Retina (tissue), 1 donor: Measurements from ENCODE around the gene SMAD1.

Source experiments
- DNase-seq: peaks from one replicate; pipeline ENCODE4 v3.0.0-alpha.2; 2016

SMAD1 gene

GRCh38 chr4:145490361-145490760, 8.7 kb downstream of the SMAD1 start:
- DNase-seq, result no peak

GRCh38 chr4:145490796-145491195, 9.1 kb downstream of the SMAD1 start:
- no peak for DNase-seq

DNA sequence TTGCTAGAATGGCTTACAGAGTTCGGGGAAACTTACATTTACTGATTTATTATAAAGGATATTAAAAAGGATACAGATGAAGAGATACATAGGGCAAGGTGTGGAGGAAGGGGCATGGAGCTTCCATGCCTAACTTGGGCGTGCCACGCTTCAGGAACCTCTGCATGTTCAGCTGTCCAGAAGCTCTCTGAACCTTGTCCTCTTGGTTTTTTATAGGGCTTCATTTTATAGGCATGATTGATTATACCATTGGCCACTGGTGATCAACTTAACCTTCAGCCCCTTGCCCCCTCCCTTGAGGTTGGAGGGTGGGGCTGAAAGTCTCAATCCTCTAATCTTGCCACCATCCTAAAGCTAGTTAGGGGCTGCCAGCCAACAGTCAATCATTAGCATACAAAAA, 10.7 kb downstream of the SMAD1 start:
- no peak for DNase-seq

DNA sequence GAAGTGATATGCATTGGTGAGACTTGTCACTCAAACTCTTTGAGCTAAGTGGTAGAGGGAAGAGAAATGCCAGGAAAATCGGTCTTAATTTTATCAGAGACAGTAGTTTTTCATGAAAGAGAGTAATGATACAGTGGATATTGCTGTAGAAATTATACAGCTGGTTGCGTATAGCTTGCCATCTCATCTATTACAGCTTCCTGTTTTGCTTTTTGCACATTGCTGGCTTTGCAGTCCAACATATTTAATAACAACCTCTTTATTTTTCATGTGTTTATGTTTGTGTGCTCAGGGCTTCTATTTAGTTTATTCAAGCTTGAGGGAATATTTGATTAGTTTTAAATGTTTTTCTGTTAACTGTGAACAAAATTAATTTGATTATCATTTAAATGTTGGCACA, 11.5 kb downstream of the SMAD1 start:
- DNase-seq, result no peak

GRCh38 chr4:145494666-145495270, 13.1 kb downstream of the SMAD1 start:
- DNase-seq, result no peak

GRCh38 chr4:145496292-145496691, 14.6 kb downstream of the SMAD1 start:
- DNase-seq, result no peak

GRCh38 chr4:145497199-145498149, 15.8 kb downstream of the SMAD1 start:
- no peak for DNase-seq

DNA sequence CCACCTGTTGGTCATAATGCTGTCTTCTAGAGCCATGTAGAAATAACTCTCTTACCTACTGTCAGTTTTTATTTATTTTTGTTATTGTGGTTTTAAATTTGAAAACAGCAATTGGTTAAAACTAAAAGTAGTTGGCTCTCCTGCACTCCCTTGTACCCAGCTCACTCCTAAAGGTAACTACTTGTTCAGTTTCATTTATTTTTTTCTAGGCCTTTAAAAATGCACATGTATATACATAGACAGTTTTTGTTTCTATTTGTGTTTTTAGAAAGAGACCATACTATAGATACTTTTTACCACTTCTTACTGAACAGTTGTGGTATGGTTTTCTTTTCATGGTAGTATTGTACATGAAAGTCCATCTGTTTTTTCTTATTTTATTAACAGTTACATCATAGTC, 16.8 kb downstream of the SMAD1 start:
- DNase-seq, result no peak

DNA sequence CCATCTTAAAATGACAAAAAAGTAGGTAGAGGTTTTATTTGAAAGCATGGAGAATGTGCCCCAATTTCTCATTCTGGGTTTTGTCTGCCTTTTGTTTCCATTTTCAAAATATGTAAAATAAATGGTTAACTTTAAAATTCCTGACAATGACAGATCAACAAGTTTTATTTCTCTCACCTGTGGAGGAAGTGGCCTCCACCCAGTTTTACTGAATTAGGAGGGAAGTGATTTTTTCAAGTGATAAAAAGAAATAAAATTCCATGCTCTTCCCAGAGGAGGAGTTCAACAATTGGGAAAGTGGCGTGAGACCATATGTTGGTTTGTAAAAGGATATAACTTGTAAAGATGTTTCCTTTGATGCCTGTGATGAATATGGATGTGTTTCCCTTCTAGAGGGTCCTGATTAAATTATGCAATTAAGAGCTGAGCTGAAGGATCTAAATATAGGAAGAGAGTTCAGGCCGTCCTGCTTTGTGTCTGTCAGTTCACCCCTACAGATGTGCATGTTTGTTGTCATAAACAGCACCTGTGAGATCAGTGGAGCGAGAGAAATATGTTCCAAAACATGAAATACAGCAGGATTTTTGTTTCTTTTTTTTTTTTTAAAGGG, 19.5 kb downstream of the SMAD1 start:
- no peak for DNase-seq

GRCh38 chr4:145502809-145503208, 21.2 kb downstream of the SMAD1 start:
- no peak for DNase-seq

GRCh38 chr4:145503486-145504072, 21.9 kb downstream of the SMAD1 start:
- no peak for DNase-seq

DNA sequence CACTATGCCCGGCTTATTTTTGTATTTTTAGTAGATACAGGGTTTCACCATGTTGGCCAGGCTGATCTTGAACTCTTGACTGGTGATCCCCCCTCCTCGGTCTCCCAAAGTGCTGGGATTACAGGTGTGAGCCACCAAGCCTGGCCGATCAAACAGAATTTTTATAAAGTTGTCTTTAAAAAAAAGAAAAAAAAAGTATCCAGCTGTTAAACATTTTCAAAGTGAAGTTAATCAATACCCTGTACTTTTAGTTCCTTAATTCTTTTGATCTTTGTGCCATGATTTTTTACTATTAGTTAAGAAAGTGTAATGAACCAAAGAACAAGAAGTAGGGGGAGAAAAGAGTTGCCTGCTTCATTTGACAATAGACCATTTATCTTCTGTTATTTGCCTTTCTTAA, 24.3 kb downstream of the SMAD1 start:
- no peak for DNase-seq

- no peak for DNase-seq
These were observed 26.0 kb downstream of the SMAD1 start for GRCh38 chr4:145507636-145508035.

GRCh38 chr4:145511913-145512522, 30.4 kb downstream of the SMAD1 start:
- DNase-seq, result no peak

DNA sequence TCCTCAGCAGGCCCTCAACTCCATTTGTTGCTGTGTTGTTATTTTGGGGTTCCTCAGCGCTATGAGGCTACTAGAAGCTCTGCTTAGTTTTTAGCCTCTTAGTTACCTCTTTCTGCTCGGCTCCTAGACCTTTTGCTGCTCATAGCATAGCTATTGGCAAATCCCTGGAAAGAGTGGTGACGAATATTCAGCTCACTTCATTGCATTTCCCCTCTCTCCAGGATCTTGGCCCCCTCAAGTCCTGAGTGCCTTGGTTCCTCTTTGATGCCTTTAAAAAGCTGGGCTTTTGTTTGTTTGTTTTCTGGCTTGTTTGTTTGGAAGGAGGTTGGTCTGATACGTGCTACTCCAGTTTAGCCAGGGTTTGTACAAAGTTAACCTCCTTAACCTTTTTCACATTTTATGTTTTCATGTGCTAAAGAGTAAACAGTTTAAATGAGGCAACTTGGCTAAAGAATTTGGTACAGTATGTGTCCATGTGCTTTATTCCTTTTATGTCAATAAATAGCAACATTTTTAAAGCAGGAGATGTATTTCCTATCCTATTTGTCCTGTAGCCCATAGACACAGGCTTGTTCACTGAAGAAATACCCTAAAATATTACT, 31.5 kb downstream of the SMAD1 start:
- no peak for DNase-seq

GRCh38 chr4:145520172-145520571, 38.5 kb downstream of the SMAD1 start:
- no peak for DNase-seq

DNA sequence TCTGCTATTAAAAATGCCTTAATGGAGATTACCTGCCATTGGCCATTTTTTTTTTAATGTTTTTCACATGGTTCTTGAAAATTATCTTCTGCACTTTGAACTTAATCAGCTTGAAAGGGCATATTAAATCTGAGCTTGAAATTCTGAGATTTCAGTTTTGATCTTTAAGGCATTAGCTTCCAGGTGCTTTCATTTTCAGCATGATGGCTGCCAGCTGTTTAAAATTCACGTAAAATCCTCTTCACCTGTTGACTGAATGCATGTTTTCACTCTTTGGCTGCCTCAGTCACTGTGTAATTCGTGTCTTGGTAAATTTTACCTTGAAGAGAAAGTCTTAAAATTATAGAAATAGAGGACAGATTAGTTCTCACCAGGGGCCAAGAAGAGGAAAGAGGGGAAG, 39.6 kb downstream of the SMAD1 start:
- DNase-seq, result no peak

- DNase-seq, result no peak
These were observed 41.5 kb downstream of the SMAD1 start for GRCh38 chr4:145523117-145523516.

DNA sequence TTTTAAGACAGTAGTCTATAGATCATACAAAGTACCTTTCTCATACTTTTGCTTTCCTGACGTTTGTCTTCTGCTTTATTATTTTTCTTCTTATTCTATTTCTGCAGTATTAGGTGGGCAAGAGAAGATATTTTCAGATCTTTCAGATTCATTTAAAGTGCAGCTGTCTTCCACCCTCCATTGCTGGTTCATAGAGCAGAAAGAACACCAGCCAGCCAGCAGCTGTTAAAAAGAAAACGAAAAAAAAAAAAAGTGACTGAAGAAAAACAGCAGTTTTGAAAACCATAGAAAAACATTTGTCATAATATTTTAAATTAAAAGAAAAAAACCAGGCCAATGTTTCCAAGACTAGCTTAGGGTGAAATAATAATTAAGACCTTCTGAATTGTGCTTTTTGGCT, 42.9 kb downstream of the SMAD1 start:
- no peak for DNase-seq

DNA sequence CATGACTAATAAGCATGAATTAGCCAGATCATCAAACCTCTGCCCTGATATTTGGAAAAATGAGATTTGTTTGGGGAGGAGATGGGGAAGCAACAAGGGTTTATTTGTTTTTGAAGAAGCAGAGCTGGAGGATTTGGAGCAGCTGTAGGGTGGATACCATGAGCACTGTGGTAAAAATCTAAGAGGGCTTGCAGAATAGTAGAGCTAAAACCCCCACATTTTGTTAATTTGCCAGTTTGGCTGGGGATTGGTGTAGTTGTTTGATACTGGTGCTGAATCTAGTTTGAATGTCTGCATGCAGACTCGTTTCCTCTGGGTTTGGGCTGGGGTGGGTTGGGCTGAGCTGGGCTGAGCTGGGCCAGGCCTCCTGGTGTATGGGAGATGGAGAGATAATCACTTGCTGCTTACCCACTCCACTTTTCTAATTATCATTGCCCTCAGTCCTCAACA, 43.7 kb downstream of the SMAD1 start:
- no peak for DNase-seq

DNA sequence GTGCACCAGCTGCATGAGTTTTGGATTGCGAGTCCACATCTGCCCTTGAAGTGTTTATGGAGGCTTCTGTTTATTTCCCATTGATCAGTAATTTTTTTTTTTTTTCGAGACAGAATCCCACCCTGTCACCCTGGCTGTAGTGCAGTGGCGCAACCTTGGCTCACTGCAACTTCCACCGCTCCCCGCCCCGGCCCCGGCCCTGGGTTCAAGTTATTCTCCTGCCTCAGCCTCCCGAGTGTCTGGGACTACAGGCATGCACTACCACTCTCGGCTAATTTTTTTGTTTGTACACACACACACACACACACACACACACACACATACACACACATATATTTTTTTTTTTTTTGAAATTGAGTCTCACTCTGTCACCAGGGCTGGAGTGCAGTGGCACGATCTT, 46.1 kb downstream of the SMAD1 start:
- DNase-seq, result no peak

- DNase-seq, result no peak
These were observed 46.9 kb downstream of the SMAD1 start for GRCh38 chr4:145528601-145529000.

- no peak for DNase-seq
These were observed 48.5 kb downstream of the SMAD1 start for GRCh38 chr4:145530189-145530588.
